NCI-H1417 (cell line): ENCODE measurements around the gene MAU2.
A peak's percentile ranks its signal among the peaks of the same experiment; 100 is the strongest.
"Not testable (repeated sequence)": the region's sequence is repeated elsewhere in the genome, so short reads cannot be mapped to it uniquely, and the experiment has no call there.

ENCODE experiments used
- DNase-seq, 3 experiments: peaks; one replicate each; lab custom pipeline; 2025; lab: John Stamatoyannopoulos, UW

Gene MAU2

DNA sequence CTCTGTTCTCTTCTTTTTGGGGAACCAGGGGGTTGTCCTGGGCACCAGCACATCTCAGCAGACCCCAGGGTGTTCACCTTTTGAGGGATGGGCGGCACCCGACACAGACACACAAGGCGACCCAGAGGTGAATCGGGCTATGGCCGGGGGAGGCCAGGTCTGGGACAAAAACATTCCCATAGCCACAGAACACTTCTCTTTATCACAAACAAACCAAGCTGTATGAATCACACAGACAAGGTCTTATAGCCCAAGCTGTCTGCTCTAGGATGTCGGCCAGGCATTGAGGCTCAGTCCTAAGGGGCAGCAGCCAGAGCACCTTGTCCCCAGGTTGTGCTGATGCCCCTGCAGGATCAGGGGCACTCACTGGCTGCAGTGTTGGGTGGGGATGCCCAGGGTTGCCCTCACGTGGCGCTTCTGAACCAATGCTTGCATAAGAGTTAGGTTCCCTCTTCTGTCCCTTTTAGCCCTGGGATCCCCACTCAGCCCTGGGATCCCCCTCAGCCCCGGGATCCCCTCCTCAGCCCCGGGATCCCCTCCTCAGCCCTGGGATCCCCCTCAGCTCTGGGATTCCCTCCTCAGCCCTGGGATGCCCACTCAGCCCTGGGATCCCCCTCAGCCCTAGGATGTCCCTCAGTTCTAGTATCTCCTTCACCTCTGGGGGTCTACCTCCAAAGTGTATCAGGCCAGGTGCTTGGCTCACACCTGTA, 26.9 kb downstream of the MAU2 start:
- peak in 1 of 3 experiments; percentile 4 for DNase-seq

DNA sequence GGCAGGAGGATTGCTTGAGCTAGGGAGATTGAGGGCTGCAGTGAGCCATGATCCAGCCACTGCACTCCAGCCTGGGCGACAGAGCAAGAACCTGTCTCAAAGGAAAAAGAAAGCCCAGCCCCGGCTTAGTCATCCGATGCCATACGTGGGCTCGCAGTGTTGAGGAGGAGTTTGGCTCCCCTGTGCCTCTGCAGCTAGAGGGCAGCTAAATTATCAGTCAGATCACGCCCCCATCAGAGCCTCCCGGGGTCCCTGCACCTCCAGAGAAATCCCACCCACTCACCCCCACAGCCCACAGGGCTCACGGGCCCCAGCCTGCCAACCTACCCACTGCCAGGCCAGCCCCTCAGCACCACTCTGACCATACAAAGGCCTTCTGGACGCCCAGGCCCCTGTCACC, 27.6 kb downstream of the MAU2 start:
- DNase-seq, result no peak

DNA sequence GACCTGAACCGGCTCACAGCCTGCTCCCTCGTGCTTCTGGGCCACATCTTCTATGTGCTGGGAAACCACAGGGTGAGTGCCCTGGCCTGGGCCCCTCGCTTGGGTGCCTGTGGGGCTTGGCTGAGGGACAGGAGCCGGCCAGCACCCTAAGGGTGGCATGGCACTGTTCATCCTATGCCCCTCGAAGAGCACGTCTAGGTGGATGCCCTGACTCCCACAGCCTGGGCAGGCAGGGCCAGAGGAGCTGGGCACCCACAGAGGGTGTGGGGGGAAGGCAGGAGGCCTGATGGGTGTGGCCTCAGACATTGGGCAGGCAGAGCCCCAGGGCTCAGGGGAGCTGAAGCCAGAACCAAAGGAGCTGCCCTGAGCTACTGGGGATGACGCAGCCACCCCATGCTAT, 28.7 kb downstream of the MAU2 start:
- DNase-seq, result no peak

DNA sequence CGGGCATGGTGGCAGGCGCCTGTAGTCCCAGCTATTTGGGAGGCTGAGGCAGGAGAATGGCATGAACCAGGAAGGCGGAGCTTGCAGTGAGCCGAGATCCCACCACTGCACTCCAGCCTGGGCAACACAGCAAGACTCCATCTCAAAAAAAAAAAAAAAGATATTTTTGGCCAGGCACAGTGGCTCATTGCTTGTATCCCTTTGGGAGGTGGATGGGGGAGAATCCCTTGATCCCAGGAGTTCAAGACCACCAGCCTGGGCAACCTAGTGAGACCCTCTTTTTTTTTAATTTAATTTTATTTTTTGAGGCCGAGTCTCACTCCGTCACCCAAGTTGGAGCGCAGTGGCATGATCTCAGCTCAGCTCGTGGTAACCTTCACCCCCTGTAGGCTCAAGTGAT, 30.1 kb downstream of the MAU2 start:
- DNase-seq, result not testable (repeated sequence)

DNA sequence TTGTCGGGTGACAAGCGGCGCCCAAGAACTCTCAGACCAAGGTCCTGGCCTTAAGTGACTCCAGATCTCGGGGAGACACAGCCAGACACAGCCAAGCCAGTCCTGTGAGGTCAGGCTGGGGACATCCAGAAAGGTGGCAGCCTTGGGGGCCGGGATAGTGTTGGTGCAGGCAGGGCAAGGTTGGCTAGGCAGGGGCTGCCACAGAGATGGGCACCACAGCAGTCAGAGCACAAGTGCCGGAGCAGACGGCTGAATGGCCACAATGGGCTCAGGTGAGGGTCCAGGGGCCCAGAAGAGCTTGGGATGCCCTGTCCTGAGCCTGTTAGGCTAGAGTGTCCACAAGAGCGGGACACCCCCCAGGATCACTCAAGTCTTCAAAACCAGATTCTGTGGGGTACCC, 32.2 kb downstream of the MAU2 start:
- DNase-seq, result no peak

DNA sequence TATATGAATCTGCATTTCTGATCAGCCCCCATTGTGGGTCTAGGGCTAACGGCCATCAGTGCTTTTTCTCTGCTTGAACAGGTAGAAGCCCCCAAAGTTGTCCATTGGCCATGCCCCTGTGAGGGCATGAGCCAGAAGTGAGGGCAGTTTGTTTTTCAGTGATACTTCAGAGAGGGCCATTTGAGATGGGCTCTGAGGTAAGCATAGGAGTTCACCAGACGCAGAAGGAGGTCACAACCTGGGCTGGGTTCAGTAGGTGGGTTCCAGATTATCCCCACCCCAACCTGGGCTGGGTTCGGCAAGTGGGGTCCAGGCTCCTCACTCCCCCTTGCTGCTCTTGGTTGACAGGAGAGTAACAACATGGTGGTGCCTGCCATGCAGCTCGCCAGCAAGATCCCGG, 33.4 kb downstream of the MAU2 start:
- no peak for DNase-seq

DNA sequence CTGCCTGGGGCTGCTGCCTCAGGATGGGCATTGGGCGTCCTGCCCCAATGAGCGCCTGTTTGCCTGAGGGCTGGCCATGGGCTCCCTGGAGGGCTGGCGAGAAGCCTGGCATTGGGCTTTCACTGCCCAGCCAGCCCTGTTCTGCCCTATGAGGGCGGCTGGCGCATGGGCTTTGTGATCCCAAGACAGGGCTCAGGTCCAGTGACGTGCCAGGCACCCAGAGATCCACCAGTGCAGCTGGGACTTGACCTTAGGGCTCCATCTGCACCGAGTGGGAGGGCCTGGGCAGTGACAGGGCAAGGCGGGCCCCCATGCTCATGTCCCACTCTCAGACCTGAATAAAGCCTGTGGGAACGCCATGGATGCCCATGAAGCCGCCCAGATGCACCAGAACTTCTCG, 34.3 kb downstream of the MAU2 start:
- DNase-seq, result no peak

DNA sequence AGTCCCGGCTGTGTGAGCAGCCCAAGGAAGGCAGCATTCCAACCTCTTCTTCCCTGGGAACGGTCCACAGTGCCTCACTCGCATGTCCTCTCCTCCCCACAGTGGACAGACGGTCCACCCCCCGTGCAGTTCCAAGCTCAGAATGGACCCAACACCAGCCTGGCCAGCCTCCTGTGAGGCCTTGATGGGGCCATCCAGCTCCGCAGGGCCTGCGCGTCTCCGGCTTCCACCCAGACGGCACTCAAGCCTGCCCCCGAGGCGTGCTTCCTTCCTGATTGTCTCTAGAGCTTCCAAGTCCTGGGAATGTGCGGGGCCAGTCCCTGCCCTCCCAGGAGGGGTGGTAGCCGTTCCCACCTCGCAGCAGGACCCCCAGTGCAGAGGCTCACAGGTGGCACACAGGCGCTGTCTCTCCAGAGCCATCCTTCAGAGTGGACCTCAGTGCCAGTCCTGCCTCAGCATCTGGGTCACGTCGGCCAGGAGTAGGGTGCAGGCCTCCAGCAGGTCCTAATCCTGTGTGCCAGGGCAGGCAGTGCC, 35.0 kb downstream of the MAU2 start:
- DNase-seq, result no peak

DNA sequence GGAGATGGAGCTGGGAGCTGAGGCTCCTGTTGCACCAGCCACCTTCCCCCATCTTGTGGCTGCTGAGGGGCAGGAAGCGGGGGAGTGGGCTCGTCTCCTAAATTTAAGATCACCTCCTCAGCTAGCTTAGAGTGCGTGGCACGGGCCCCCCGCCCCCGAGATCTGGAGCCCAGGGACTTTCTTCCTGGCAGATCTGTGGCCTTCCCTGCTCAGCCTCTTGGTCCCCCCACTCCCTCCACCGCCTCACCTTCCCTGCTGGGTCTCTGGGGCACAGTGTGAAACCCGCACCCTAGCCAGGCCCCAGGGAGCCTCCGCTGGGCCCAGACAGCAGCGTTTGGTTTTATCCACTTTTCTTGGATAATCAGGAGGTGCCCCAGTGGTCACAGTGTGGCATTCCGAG, 35.9 kb downstream of the MAU2 start:
- no peak for DNase-seq

DNA sequence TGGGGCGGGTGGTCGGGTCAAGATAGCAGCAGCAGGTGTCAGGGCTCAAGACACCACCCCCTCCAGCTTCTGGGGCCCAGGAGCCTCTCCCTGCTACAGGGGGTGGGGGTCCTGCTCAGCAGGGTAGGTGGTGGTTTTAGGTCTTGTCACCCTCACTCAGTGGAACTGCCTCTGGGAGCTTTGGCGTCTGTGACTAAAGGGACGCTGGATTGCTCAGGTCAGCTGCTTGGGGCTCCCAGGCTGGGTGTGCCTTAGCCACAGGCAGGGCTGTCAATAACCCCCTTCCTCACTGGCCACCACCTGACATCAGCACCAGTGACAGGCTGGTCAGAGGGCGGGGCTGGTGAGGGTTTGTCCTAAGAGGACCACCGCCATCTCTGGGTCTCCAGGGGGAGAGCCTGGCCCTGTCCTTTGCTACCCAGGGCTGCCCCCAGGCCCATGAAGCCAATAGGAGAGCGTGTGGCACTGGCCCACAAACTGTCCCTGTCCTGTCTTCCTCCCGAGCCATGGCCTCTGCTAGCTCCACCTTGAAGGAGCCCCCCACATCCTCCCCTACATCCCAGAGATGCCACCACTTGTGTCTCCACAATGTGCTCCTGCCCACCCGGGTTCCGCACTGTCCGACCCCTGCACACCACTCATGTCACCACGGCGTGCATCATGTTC, 36.4 kb downstream of the MAU2 start:
- DNase-seq, result no peak

DNA sequence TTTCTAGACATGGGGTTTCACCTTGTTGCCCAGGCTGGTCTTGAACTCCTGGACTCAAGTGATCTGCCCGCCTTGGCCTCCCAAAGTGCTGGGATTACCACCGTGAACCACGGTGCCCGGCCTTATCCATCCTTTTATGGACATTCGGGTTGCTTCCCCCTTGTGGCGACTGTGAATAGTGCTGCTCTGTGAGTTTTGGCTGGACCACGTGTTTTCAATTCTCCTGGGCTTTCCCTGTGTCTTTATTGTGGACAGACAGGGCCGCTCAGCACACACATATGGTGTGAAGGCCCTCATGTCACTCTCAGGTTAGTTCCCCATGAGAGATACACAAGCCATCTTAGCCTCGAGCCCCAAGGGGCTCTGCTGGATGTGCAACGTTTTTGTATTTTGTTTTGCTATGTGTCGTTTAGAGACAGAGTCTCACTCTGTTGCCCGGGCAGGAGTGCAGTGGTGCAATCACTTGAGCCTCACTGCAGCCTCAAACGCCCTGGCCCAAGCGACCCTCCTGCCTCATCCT, 40.5 kb downstream of the MAU2 start:
- DNase-seq, result peak; percentile 56 to 86 (median 58)

DNA sequence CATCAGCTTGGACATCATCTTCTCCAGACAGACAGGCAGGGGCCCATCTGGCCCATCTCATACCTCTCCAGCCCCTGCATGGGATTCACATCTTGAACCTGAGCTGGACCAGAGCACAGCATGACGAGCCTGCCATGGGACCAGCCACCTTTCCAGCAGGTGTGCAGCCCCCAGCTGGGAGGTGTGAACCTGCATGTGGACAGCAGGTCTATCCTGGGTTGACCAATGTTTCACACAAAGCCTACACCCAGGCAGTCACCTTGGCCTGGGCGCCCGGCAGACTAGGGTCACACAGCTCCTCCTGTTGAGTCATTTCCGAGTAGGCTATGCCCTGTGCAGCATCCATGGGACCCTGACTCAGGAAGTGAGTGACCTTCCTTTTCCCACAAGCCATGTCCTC, 41.4 kb downstream of the MAU2 start:
- no peak for DNase-seq

DNA sequence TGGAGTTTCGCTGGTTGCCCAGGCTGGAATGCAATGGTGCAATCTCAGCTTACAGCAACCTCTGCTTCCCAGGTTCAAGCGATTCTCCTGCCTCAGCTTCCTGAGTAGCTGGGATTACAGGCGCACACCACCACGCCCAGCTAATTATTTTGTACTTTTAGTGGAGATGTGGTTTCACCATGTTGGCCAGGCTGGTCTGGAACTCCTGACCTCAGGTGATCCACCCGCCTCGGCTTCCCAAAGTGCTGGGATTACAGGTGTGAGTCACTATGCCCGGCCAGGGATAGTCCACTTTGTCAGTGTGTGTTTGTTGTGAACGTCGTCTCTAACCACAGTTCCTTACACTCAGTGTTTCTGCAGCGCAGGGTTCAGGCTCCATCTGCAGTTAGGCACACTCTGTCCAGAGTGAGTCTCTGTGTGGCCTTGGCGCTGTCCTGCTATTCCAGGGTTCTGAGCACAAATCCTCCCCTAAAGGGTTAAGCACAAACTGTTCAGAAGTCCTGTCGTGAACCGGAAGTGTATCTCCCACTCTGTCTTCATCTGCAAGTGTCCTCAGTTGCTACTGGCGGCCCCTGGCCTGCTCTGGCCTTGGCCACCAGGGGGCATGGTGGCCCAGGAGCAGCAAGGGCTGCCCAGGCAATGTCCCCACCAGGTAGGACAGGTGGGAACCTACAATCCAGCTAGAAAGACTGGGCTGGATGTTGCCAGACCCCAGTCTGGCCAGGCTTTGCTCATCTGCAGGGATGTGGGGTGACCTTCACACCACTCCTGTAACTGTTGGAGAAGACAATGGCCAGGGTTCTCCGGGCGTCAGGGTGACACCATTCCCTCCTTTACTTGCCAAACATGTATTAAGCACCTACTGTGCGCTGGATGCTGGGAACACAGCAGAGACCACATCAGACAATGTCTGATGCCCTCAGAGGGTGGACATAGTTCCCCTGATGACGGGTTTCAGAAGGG, 46.1 kb downstream of the MAU2 start:
- peak; percentile 35 to 82 (median 67) for DNase-seq

DNA sequence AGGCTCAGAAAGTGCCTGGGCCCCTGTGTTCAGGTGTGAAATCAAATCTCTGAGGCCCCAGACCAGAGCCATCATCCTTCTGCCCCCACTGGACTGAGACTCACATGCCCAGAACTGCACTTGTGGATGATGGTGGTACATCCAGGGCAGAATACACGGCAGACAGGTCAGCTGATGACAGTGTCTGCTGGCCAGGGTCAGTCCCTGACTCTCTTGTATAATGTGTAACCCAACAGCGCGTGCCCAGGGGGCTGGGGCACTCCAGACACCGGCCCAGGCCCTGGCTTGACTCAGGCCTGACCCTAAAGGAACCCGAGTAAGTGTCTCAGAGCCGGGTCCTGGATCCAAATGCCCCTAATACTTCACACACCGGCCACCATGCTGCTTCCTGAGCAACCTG, 47.5 kb downstream of the MAU2 start:
- DNase-seq, result no peak

DNA sequence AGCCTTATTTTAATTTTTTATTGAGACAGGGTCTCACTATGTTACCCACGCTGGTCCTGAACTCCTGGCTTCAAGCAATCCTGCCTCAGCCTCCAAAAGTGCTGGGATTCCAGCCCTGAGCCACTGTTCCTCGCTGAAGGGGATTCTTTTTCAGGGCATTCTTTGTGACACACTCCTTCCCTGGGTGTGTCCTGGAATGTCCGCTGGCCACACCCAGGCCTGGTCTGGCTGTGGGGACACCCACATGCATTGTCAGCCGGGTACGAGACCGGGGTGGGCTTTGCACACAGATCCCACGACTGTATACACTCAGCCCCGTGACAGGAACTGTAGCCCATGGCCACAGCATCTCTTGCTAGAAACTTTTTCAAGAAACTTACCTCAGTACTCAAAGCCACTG, 50.4 kb downstream of the MAU2 start:
- DNase-seq, result no peak

DNA sequence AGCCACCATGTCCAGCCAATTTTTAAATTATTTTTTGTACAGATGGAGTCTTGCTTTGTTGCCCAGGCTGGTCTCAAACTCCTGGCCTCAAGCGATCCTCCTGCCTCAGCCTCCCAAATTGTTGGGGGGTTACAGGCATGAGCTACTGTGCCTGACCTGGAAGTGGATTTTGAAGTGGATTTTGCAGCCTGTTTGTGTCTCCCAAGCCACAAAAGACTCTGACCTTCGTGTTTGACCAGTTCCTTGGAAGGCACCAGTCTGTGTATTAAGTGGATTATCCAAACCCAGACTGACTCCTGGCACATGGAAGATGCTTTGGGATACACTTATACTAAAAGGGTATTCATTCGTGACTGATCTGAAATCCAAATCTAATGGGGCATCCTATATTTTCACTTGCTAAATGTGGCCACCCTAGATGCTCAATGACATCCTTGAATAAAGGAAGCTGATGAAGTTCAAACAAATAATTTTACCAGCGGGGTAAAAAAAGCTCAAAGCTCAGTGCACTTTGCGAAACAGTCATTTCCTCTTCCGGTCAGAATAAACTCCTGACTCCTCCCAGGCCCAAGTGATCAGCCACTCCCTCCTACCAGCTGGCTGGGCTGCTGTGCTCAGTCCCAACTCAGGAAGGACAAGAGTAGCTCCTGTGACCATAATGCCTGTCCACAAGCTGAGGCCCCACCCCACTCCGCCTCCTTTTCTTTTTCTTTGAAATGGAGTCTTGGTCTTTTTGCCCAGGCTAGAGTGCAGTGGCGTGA, 52.2 kb downstream of the MAU2 start:
- no peak for DNase-seq

DNA sequence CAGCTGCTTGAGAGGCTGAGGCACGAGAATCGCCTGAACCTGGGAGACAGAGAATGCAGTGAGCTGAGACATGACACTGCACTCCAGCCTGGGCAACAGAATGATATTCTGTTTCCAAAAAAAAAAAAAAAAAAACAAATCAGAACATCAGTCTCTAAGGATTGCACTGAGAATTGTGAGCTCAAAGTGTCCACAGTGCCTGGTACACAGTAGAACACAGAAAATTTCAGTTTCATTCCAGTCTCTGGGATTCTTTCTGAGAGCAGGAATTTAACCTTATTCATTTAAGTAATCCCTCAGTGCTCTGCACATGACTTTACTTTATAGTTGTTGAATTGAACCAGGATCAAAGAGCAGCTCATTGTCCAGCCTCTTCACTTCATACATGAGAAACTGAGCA, 58.9 kb downstream of the MAU2 start:
- DNase-seq, result no peak

DNA sequence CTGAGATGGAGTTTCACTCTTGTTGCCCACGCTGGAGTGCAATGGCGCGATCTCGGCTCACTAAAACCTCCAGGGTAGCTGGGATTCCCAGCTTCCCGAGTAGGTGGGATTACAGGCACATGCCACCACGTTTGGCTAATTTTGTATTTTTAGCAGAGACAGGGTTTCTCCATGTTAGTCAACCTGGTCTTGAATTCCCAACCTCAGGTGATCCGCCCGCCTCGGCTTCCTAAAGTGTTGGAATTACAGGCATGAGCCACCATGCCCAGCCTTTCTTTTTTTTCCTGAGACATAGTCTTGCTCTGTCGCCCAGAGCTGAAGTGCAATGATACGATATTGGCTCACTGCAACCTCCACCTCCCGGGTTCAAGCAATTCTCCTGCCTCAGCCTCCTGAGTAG, 59.7 kb downstream of the MAU2 start:
- not testable (repeated sequence) for DNase-seq

DNA sequence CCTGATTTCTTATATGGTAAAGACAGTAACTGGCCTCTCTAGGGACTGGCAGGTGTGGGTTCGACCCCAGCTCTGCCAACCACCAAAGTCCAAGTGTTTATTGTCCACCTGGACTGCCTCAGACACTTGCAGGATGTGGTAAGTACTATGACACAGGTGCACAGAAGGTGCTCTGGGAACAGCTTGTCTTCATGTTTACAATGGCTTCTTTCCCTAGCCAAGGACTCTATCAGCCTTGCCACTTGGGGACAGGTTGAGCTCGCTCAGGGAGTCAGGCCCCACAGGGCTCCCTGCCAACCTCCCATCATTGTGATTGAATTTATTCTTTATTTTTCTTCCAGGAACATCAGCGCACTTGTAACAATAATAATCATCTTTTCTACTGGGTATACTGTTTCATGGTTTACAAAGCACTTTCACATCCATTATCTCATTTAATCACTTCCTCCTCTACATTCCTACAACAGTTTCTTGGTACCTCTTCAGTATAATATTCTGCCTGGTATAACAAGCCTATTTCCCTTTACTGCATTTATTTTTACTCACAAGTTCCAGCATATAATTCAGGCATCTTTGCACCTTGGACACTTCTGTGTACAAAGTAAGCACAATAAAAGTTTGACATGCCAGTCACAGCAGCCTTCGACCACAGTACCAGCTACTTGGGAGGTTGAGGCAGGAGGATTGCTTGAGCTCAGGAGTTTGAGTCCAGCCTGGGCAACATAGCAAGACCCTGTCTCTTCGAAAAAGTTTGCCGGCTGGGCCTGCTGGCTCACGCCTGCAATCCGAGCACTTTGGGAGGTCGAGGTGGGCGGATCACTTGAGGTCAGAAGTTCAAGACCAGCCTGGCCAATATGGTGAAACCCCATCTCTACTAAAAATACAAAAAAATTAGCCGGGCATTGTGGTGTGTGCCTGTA, 60.6 kb downstream of the MAU2 start:
- DNase-seq, result no peak

DNA sequence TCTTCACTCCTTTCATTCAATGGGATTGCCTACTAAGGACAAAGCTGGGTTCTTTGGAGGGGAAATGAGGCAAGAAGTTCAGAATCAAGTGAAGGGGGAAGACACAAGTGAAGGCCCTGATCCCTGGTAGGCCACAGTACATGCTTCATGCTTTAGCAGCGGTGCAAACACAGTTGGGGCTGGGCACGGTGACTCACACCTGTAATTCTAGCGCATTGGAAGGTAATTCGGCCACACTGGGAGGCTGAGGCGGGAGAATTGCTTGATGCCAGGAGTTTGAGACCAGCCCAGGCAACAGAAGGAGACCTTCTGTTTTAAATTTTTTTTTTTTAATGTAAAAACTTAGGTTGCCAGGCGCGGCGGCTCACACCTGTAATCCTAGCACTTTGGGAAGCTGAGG, 61.5 kb downstream of the MAU2 start:
- DNase-seq, result no peak
